EL (cell line): Measurements from ENCODE around the gene GBP3.
"Not testable (repeated sequence)": the region's sequence is repeated elsewhere in the genome, so short reads cannot be mapped to it uniquely, and the experiment has no call there.

ENCODE experiments used
- DNase-seq: peaks from one replicate; pipeline ENCODE4 v3.0.0-alpha.2; 2016

The GBP3 gene

GRCh38 chr1:89022167-89022959 lies at the start of gene GBP3:
Gene GBP3, minus strand, starts transcription at chr1:89022866. Its CDS starts 2,145 bp downstream, at chr1:89020721.
- DNase-seq, result peak; percentile 66

DNA sequence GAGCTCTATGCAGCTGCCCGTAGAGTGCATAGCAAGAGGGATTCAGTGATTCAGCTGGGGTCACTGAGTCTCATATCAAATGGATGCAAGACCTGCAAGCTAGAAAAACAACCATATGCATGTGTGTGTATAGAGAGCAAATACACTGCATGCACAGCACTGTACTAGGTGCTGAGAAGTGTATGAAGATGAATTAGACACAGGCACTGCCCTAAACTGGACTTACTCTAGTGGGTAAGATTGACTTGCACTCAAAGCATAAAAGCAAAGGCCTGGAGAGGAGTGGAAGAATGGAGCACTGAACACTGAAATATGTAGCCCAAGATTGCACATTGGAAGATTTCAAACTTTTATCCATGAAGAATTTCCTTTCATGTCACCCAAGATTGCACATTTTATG lies 47.8 kb upstream of the GBP3 start:
- no peak for DNase-seq

GRCh38 chr1:89069951-89070350 lies 47.3 kb upstream of the GBP3 start:
- peak; percentile 13 for DNase-seq

DNA sequence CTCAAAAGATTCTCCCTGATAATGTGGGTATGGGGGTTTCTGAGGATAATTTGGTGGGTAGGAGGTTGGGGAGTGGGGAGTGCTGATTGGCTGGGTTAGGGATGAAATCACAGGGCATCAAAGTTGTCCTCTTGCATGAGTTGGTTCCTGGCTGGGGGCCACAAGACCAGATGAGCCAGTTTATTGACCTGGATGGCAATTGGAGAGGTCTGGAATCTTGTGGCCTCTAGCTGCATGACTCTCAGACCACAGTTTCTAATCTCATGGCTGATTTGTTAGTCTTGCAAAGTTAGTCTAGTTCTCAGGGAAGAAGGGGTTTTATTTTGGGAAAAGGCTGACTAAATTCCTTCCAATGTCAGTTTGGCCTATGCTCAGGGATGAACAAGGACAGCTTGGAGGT lies 45.6 kb upstream of the GBP3 start:
- peak; percentile 78 for DNase-seq

DNA sequence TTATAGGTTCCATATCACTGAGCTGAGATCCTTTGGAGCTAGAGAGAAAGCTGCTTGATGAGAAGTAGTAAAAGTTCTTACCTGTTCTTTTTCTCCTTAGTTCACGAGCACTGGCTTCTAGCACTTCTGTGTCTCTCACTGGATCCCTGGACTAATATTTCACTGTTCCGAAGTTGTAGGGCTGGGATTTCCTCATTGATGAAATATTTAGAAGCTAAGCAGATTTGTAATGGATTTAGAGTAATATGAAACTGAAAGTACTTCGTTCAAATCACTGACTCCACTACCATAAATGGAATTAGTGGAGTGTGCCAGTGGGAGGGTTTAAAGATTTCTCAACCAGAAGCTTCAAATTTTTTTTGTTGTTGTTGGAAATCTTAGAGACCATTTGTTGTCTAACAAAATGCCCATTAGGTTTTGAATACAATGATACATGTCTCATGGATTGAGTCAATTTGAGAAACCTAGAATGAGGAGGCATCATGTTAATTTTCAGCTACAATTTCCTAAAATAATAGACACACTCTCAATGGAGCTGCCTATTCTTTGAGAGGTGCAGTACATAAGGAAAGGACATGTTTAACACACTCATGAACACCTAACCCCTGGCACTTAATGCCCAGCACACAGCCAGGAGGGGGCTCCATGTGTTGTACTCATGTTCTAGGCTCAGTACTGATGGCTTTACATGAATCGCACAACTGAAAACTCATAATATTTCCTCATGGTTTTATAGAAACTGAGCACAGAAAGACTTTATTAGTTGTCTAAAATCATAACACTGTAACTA lies 42.6 kb upstream of the GBP3 start, which contains the start of gene GBP1:
TSS of gene GBP1 (minus strand) at position 130 of the 790 bp plus-strand sequence. CDS start 1,974 bp downstream, outside the sequence.
- peak; percentile 89 for DNase-seq

- peak; percentile 22 for DNase-seq
Observed at GRCh38 chr1:89064632-89065031, 42.0 kb upstream of the GBP3 start.

DNA sequence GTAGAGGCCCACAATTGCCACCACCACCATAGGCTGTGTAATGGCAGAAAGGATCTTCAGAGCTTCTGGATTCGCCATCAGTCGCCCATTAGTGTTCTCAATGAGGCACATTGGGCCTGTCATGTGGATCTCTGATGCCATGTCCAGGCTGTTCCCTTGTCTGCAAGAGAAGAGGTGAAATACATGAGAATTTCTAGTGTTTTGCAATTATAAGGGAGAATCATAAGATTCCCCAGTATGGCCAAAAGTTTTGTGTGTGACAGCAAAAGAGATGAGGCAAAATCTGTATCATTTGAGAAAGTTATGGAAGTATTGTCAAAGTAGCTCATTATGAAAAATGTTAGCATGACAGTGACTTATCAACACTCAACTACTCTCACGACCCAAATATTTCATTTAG lies 40.4 kb upstream of the GBP3 start:
- no peak for DNase-seq

DNA sequence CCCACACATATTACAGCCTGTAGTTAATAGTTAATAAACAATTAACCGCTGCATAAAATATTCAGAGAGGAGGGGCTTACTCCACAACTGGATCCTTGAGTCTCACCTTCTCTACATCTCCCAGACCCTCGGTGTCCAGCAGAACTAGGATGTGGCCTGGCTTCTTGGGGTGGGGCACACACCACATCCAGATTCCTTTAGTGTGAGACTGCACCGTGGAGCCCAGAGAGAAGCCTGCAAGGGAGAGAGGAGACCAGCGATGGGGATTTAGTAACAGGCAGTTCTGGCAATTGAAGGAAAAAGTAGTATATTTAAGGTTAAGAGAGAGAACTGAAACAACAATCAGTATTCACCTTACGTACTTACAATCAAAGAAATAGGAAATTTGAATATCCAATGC lies 37.4 kb upstream of the GBP3 start:
- peak; percentile 51 for DNase-seq

GRCh38 chr1:89051955-89052312 lies 29.3 kb upstream of the GBP3 start:
- no peak for DNase-seq

DNA sequence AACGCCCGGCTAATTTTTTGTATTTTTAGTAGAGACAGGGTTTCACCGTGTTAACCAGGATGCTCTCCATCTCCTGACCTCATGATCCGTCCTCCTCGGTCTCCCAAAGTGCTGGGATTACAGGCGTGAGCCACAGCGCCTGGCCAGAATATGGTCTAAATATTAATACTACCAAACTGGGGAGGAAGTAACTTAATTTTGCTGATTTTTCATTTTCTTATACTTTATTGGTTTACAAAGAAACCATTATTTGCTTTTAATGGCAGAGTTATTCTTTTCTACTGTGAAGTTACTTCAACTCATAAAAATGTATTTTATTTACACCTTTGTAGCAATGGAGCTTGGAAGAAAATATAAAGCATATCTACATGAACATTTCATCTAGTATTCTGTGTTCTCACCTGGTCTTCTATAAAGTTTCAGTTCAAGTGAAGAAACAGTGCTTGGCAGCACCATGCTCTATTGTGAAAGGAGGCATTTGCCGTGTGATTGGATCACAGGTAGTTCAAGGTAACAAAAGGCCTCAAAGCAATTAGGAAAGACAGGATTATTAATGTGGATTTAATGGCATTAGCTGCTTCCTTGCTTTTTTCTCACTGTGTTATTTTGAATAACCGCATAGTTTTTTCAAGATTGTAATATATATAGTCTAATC lies 28.8 kb upstream of the GBP3 start:
- DNase-seq, result no peak

- no peak for DNase-seq
Observed at GRCh38 chr1:89050649-89051033, 28.0 kb upstream of the GBP3 start.

DNA sequence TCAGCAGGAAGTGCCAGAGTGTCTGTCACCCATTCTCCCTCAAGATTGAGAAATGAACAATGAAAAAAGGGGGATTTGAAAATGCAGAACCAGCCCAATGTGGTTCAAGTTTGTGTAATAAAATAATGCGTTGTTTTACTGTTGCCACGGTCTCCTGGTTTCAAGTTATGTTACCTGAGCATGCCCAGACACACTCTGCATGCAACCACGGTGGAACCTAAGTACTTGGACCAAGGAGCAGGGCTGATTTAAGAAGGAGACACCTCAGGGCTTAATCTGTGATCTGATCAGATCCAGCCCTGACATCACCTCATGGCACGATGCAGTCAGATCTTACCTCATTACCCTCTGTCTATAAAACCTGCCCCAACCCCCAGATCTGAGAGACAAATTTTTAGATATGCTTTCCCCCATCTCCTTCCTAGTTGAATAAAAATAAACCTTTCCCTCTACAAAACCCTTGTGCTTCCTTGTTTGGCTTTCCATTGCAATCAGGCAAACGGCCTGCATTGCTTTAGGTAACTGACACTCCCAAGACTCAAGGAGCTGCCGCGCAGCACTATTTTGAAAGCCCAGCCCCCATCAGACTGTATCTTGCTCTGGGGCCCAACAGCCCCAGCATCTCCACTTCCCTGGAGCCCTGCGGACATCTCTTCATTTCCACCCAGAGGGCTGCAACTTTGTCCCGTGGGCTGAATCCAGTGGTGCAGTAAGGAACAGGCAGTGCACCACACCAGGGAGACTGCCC lies 27.4 kb upstream of the GBP3 start:
- not testable (repeated sequence) for DNase-seq

GRCh38 chr1:89049187-89049586 lies 26.5 kb upstream of the GBP3 start:
- DNase-seq, result not testable (repeated sequence)

DNA sequence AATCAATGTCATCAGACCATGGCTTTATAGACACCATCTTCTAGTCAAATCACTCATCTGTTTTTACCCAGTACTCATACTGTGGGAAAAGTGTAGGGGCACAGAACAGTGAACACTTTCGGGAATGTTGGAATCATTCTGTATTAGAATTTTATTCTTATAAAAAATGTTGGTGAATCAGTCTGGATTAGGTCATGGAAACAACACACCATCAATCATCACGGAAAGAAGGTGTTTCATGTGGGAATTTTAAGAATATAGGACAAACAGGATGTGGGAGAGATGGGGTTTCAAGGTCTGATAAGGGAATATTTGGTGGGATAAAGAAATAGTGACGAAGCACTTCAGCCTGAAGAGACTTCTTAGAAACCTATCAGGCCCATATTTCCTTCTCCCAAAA lies 25.1 kb upstream of the GBP3 start:
- no peak for DNase-seq

GRCh38 chr1:89046318-89047183 lies 23.9 kb upstream of the GBP3 start:
- not testable (repeated sequence) for DNase-seq

- no peak for DNase-seq
Observed at GRCh38 chr1:89044970-89045721, 22.5 kb upstream of the GBP3 start.

GRCh38 chr1:89043940-89044339 lies 21.3 kb upstream of the GBP3 start:
- DNase-seq, result no peak

- DNase-seq, result no peak
Observed at GRCh38 chr1:89042491-89042890, 19.8 kb upstream of the GBP3 start.

GRCh38 chr1:89041721-89042120 lies 19.1 kb upstream of the GBP3 start:
- no peak for DNase-seq

- DNase-seq, result peak; percentile 75
Observed at GRCh38 chr1:89041119-89041641, 18.5 kb upstream of the GBP3 start.

- no peak for DNase-seq
Observed at GRCh38 chr1:89040315-89040626, 17.6 kb upstream of the GBP3 start.
